Mammary epithelial cell (primary cell): ENCODE measurements around the gene GLRX2.

ENCODE experiments used
- EZH2 ChIP-seq: IDR thresholded peaks from 2 replicates; pipeline ENCODE4 v1.6.1; 2012; ENCODE audit warnings: low read length, inconsistent platforms, borderline replicate concordance
- TF ChIP-seq, protein P1 (sequence below), 2 donors: IDR thresholded peaks in 1 of 2; conservative IDR thresholded peaks in 1 of 2; 2 replicates each; pipeline ENCODE4 v1.5.1; 2011 to 2012; ENCODE audit warnings: inconsistent platforms in 2 of 2, low read length in 2 of 2, mild to moderate bottlenecking in 2 of 2, control low read depth in 1 of 2, low read depth in 1 of 2; ENCODE audit not compliant: insufficient read depth in 1 of 2; ENCODE audit errors: extremely low read depth in 1 of 2

DNA sequence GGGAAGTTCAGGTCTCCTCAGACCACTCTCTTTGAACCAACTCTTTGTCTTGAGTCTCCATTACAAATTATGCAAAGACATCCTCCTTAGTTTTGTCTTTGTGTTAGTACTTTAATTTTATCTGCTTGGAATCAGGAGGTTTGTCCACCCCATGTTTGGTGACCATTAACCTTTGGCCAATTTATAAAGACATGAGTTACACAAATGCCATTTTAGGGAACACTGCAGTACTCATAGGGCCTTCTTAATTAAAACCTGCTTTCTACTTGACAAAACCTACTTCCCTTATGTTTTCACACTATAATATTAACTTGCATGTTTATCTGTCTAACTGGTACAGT is 8.7 kb upstream of the GLRX2 start:
- TF ChIP-seq, protein P1, sequence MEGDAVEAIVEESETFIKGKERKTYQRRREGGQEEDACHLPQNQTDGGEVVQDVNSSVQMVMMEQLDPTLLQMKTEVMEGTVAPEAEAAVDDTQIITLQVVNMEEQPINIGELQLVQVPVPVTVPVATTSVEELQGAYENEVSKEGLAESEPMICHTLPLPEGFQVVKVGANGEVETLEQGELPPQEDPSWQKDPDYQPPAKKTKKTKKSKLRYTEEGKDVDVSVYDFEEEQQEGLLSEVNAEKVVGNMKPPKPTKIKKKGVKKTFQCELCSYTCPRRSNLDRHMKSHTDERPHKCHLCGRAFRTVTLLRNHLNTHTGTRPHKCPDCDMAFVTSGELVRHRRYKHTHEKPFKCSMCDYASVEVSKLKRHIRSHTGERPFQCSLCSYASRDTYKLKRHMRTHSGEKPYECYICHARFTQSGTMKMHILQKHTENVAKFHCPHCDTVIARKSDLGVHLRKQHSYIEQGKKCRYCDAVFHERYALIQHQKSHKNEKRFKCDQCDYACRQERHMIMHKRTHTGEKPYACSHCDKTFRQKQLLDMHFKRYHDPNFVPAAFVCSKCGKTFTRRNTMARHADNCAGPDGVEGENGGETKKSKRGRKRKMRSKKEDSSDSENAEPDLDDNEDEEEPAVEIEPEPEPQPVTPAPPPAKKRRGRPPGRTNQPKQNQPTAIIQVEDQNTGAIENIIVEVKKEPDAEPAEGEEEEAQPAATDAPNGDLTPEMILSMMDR (conservative IDR thresholded peaks at IDR 0.05 in 1 of 2, IDR thresholded peaks at IDR 0.05 in 1 of 2; ENCODE audit: extremely low read depth in 1 of 2, insufficient read depth in 1 of 2, low read depth in 1 of 2, low read length in 2 of 2): no peak
- TF ChIP-seq EZH2: no peak
